ENCODE measurements around the gene SAMD4A. TPM values are rescaled to one million over a fixed set of nuclear protein-coding genes. Genes with fewer than 3 reads are reported as not detected.

The SAMD4A gene
- polyA plus RNA-seq, 3 donors: 3.2 to 8.6 (median 4.2) TPM

- no peaks in the 10 kb centered on the region for H3K36me3 Mint-ChIP-seq
- no peak overlapping the region for H3K4me3 ChIP-seq (replicated peaks in 1 of 3; ENCODE audit: low read depth in 2 of 3, low read length in 3 of 3)
- H4K20me1 ChIP-seq (ENCODE audit: insufficient read depth, low read length): no peaks in the 10 kb centered on the region
- H3K36me3 ChIP-seq (replicated peaks in 1 of 2; ENCODE audit: control insufficient read depth in 1 of 2, insufficient read depth in 2 of 2, low read length in 2 of 2): no peaks in the 10 kb centered on the region
- peaks cover 2 to 5% (median 2%) of the 10 kb centered on the region in 3 donors for H3K27me3 Mint-ChIP-seq (ENCODE audit: low read depth in 3 of 3)
- no peaks in the 10 kb centered on the region for H3K27me3 ChIP-seq (ENCODE audit: control insufficient read depth in 2 of 2, insufficient read depth in 2 of 2, low read length in 2 of 2)
- no peaks in the 10 kb centered on the region for H3K9me3 ChIP-seq (replicated peaks in 1 of 2; ENCODE audit: control insufficient read depth in 1 of 2, insufficient read depth in 1 of 2, low read length in 2 of 2)
- H3K4me1 Mint-ChIP-seq: peaks cover 8% of the 10 kb centered on the region
- no peaks in the 10 kb centered on the region for H3K79me2 ChIP-seq (ENCODE audit: insufficient read depth, low read length)
- intact Hi-C loops (cut with micrococcal nuclease): no loop called here
- WGBS (ENCODE audit: insufficient coverage): 92% methylated on average over 2 of the region's 11 CpGs
- H3K27ac ChIP-seq (ENCODE audit: low read depth in 1 of 2, low read length in 2 of 2): no peak overlapping the region
- H3K9ac ChIP-seq (ENCODE audit: insufficient read depth, low read length, poor library complexity, severe bottlenecking): no peak overlapping the region
- no peaks in the 10 kb centered on the region for H3K4me1 ChIP-seq (ENCODE audit: control insufficient read depth in 1 of 2, insufficient read depth in 2 of 2, low read length in 2 of 2)
- H3K4me3 Mint-ChIP-seq: no peak overlapping the region
- H3K9me3 Mint-ChIP-seq: no peaks in the 10 kb centered on the region
- H3K27ac Mint-ChIP-seq: no peak overlapping the region
- no peak overlapping the region for H2AFZ ChIP-seq (ENCODE audit: insufficient read depth, low read depth, low read length, poor library complexity, severe bottlenecking)
- DNase-seq: no peak
- no peak overlapping the region for H3K4me2 ChIP-seq (replicated peaks; ENCODE audit: extremely low read depth, low read length, poor library complexity, severe bottlenecking)
- no peak for TF ChIP-seq CTCF (IDR thresholded peaks at IDR 0.05)
Observed at GRCh38 chr14:54675236-54676128, 108.6 kb downstream of the SAMD4A start.

GRCh38 chr14:54676812-54677708, 110.1 kb downstream of the SAMD4A start:
- Histone ChIP-seq H3K27me3 (ENCODE audit: control insufficient read depth in 2 of 2, insufficient read depth in 2 of 2, low read length in 2 of 2) (no peaks in the 10 kb centered on the region), H4K20me1 (ENCODE audit: insufficient read depth, low read length) (no peaks in the 10 kb centered on the region), H2AFZ (ENCODE audit: insufficient read depth, low read depth, low read length, poor library complexity, severe bottlenecking) (no peak overlapping the region), H3K4me1 (ENCODE audit: control insufficient read depth in 1 of 2, insufficient read depth in 2 of 2, low read length in 2 of 2) (no peaks in the 10 kb centered on the region), H3K9me3 (replicated peaks in 1 of 2; ENCODE audit: control insufficient read depth in 1 of 2, insufficient read depth in 1 of 2, low read length in 2 of 2) (no peaks in the 10 kb centered on the region), H3K4me3 (replicated peaks in 1 of 3; ENCODE audit: low read depth in 2 of 3, low read length in 3 of 3) (no peak overlapping the region), H3K36me3 (replicated peaks in 1 of 2; ENCODE audit: control insufficient read depth in 1 of 2, insufficient read depth in 2 of 2, low read length in 2 of 2) (no peaks in the 10 kb centered on the region), H3K4me2 (replicated peaks; ENCODE audit: extremely low read depth, low read length, poor library complexity, severe bottlenecking) (no peak overlapping the region), H3K9ac (ENCODE audit: insufficient read depth, low read length, poor library complexity, severe bottlenecking) (no peak overlapping the region), H3K27ac (ENCODE audit: low read depth in 1 of 2, low read length in 2 of 2) (no peak overlapping the region), H3K79me2 (ENCODE audit: insufficient read depth, low read length) (no peaks in the 10 kb centered on the region)
- Mint-ChIP-seq H3K27ac (no peak overlapping the region), H3K4me3 (no peak overlapping the region), H3K36me3 (no peaks in the 10 kb centered on the region), H3K27me3 (ENCODE audit: low read depth in 3 of 3) (peaks cover 2 to 4% (median 3%) of the 10 kb centered on the region in 3 donors), H3K9me3 (no peaks in the 10 kb centered on the region), H3K4me1 (peaks cover 3% of the 10 kb centered on the region)
- intact Hi-C loops (cut with micrococcal nuclease): no loop called here
- 38% methylated on average over 5 of the region's 11 CpGs for WGBS (ENCODE audit: insufficient coverage)
- TF ChIP-seq CTCF (IDR thresholded peaks at IDR 0.05): no peak
- no peak for DNase-seq
